Right renal pelvis (tissue), 4 donors: Measurements from ENCODE around the gene KCNK18. TPM values are rescaled to one million over a fixed set of nuclear protein-coding genes. Genes with fewer than 3 reads are reported as not detected.

Experiments
- DNase-seq, 4 donors: peaks; one replicate each; pipeline ENCODE4 v3.0.0-alpha.2; 2013; ENCODE audit warnings: low read depth in 4 of 4, low spot score in 3 of 4, missing footprints in 1 of 4
- polyA plus RNA-seq, 4 donors: library from polyadenylated mRNA; unstranded; fragments of 120-200 nt; gene quantifications; one replicate each; pipeline ENCODE4 v1.2.1, GENCODE V29; 2013; ENCODE audit not compliant: insufficient read length in 4 of 4

The KCNK18 gene
- polyA plus RNA-seq = not detected

DNA sequence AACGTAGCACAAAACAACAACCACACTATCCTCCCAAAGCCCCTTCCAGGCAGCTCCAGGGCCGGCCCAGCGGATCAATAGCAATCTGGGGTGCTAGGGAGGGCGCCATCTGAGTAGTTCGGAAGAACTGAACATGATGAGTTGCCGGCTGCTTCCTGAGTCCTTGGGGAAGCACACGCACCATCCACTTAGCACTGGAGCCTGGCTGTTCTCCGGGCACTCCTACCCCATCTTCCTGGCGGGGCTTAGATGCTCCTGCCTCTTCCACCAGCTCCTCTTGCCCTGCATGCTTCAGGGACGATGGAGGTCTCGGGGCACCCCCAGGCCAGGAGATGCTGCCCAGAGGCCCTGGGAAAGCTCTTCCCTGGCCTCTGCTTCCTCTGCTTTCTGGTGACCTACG lies at the start of gene KCNK18:
KCNK18 (plus strand) TSS at position 301 of the 400 bp plus-strand sequence; CDS start at position 301, 0 bp downstream.
- DNase-seq = no peak

- DNase-seq = no peak
Observed at GRCh38 chr10:117148284-117148683, 49.0 kb upstream of the KCNK18 start.

DNA sequence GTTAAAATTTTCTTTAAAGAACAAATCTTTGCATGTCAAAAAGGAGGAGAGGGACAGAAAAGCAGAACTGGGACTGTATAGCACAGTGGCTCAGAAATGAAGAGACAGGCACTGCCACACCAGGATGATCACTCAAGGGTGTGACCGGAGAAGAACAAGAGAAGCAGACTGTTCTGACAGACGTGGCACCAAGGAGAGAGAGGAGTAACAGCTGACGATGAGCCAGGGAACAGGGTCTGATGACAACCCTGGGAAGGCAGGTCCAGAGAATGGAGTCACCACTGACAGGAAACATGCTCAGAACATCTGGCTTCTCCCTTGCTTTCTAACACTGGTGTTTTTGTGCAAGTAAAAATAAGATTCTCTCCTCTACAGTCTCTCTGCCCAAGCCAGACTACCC lies 44.6 kb upstream of the KCNK18 start:
- DNase-seq = no peak

GRCh38 chr10:117158297-117158696 lies 39.0 kb upstream of the KCNK18 start:
- no peak for DNase-seq

GRCh38 chr10:117159390-117159789 lies 37.9 kb upstream of the KCNK18 start:
- DNase-seq = no peak

DNA sequence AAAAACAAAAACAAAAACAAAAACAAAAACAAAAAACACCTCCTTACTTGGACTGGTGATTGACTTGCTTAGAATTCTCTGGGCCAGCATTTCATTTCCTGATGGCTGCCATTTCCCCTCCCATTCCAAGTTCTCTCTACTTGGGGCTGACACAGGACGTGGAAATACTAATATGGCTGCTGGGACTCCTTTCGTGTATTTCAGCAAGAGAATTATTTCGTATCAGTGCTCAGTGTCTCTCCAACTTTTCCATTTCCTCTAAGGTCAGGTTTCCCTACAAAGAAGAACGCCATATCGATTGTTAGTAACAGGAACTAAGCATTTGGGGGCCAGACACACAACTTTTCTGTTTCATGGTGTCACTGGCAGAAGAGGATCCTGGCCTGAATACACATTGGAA lies 36.7 kb upstream of the KCNK18 start:
- no peak for DNase-seq

GRCh38 chr10:117161386-117162033 lies 35.8 kb upstream of the KCNK18 start:
- DNase-seq = no peak

DNA sequence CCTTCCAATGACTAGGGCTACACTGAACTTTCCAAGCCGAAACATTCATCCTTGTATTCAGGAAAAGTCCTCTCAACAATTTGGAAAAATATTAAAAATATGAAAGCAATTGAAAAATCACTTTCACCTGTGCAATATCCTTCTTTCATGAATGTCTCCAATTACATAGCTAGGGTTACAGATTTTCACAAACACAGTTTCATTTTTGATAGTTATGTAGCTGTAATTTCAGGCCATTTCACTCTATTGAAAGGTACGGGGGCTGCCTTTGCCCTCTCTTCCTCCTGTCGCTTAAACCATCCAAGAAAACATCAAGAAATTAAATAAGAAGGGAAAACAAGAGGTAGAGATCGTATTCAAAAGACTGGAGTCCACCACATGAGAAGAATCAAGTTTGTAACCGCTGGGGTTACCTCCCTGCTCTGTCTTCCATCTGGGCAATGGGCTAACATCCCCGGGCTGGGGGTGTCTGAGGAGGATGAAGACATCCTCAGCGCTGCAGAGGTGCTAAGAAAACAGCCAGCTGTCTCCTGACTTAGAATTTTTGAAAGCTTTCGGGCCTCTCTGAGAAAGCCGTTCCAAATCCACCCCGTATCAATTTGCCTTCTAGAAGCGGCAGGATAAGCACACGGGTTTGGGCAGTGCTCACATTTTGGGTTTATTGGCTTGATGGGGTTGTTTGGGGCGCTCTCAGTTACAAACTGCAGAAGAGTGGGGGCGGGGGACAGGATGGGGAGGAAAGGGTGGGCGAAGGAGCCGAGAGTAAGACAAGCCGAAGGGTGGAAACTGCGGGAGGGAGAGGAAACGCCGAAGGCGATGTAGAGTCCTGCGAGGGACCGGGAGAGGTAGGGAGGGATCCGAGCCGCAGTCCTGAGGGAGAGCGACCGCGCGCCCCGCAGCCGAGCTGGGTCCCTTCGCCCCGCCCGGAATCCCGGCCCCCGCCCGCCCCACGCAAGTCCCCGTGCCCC lies 34.9 kb upstream of the KCNK18 start:
- DNase-seq = no peak

DNA sequence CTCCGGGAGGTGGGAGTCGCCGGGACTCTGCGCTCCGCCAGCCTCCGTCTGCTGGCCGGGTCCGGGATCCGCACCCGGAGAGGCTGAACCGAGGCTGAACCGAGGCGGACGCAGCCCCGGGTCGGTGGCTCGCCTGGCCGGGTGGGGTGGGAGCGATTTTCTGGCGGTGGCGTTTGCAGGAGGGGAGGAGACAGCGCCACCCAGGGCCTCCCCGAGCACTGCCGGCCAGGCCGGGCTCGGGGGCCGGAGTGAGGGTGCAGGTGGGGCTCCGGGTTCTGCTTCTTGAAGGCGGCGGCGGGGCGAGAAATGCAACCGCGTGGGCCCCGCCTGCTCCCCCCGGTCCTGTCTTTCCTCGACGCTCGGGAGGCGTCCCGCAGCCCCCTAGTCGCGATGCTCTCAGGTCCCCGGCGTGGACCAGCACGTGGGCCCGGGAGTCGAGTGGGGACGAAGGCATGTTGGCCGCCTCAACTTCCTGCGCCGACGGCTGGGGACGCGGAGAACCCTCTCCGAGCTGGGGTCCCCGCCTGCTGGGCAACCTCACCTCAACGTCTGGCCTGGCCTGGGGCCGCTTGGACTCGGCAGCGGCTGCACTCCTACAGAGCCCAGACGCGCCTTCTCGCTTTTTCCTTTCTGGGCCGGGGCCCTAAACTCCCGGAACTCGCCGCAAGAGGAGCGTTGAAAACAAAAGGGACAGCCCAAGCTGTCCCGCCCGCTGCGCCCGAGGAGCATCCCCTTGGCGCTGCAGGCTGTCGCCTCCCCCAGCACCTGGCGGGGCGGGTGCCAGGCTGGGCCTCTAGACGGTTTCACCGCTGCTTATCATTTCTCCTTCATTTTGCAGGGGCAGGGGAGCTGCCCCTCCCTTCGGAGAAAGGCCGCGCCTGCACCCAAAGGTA lies 34.0 kb upstream of the KCNK18 start:
- DNase-seq = no peak

GRCh38 chr10:117163954-117164548 lies 33.2 kb upstream of the KCNK18 start:
- DNase-seq = no peak

GRCh38 chr10:117164592-117165537 lies 32.4 kb upstream of the KCNK18 start:
- no peak for DNase-seq

GRCh38 chr10:117165538-117166417 lies 31.5 kb upstream of the KCNK18 start:
- DNase-seq = no peak

DNA sequence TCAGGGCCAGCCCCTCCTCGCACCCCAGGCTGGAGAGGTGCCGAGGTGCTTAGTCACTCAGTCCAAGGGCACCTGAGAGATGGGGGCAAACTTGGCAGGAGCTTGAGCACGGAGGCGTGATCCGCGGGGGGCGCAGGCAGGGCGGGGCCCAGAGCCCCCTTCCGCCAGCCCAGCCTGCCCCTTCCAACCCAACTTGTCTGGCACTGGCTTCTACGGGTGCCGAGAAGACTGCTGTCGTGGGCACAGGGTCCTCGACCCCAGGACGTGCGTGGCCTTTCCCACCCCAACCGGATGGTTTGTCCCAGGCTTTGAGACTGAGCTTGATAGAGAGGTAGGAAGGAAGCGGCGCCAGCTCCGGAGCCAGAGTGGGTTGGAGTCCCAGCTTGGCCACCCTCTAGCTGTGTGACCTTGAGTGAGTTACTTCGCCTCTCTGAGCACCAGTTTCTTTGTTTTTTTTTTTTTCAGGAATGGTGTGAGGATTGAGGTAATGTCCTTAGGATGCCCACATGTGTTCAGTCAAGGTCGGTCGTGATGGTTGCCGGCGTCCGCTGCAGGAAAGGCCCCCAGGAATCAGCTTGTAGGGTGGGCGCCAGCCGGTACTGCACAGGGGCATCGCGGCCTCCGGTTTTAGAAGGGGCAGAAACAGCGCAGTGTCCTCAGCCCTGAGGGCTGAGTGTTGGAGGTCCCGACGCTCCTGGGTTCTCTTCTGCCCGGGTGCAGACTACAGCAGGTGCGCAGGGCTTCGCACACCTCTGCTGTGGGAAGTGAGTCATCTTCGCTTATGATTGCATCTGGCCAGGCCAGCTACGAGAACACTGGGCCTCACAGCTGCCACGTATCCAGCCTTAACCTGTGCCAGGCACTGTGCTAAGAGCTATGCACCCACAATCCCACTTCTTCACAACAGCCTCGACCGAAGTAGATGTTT lies 30.6 kb upstream of the KCNK18 start:
- no peak for DNase-seq

DNA sequence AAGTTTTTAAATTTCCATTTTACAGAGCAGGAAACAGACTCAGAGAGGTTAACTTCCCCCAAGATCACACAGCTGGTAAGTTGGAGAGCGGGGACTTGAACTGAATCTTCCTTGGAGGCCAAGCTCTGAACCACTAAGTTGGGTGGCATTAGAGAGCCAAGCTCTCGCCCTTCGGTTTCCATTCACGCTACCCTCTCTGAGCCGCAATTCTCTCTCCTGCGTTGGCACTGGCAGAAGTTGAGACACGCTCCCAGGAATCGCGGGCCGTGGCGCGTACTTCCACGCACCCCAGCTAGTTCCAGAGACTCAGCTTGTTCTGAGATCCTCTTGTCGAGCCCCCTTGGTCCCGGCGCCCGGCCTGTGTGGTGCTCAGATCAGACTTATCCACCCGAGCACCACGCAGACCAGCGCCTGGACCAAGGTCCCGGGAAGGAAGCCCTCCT lies 29.9 kb upstream of the KCNK18 start:
- DNase-seq = no peak

GRCh38 chr10:117167789-117168674 lies 29.3 kb upstream of the KCNK18 start:
- DNase-seq = no peak

DNA sequence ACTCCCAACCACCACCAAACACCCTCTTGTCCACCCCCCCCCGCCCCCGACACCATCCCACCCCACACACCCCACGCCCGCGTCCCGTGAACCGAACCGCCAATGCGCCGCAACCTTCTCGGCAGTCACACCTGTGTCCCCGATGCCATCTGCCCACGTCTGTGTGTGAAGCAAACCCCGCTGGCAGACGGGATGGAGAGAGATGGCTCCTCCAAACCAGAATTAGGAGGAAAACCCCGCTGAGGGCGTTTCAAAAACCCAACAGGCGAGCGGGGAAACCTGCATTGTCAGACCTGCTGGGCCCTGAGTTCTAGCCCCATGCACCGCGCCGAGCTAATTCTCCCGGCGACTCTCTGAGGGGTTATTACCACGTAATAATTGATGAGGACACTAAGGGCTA lies 28.6 kb upstream of the KCNK18 start:
- no peak for DNase-seq
